Lower leg skin (tissue), 3 donors: ENCODE data around the gene DUSP22.

Source experiments
- CTCF ChIP-seq, 3 donors: fragments of 450-650 bp; IDR thresholded peaks; one replicate each; pipeline ENCODE4 v1.5.1; 2016; ENCODE audit warnings: antibody characterized with exemption in 3 of 3, mild to moderate bottlenecking in 3 of 3, moderate library complexity in 2 of 3
- POLR2A ChIP-seq, 2 donors: fragments of 450-650 bp; IDR thresholded peaks; one replicate each; pipeline ENCODE4 v1.6.1; 2016 to 2017; ENCODE audit warnings: antibody characterized with exemption in 2 of 2, mild to moderate bottlenecking in 1 of 2, moderate library complexity in 1 of 2

GRCh38 chr6:328136-328670 lies 35.9 kb downstream of the DUSP22 start:
- TF ChIP-seq CTCF (IDR thresholded peaks at IDR 0.05) (no peak), POLR2A (IDR thresholded peaks at IDR 0.05) (no peak)
